Medulla oblongata (tissue), 1 donor: ENCODE data around the gene ERFL.

Experiments used
- DNase-seq: peaks from one replicate; pipeline ENCODE4 v3.0.0-alpha.2; 2015; ENCODE audit errors: extremely low spot score

ERFL gene

DNA sequence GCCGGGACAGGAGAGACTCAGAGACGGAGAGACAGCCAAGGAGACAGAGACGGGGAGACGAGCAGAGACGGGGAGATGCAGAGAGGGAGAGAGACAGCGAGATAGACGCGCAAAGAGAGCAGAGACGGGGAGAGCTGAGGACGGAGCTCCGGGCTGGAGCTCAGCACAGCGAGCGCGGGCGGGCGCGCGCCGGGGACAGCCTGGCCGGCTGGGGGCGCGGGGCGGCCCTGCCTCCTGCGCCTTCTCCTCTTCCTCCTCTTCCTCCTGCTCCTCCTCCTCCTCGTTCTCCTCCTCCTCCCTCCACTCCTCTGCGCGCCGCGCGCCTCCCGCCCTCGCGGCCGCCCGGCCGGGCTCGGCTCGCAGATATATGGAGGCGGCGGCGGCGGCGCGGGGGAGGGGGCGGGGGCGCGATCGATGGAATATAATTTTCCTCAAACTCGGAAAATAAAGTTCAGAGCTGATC lies at the start of gene ERFL:
ERFL (minus strand) TSS at position 229 of the 463 bp plus-strand sequence. CDS start 15,530 bp downstream, outside the sequence.
- no peak for DNase-seq

DNA sequence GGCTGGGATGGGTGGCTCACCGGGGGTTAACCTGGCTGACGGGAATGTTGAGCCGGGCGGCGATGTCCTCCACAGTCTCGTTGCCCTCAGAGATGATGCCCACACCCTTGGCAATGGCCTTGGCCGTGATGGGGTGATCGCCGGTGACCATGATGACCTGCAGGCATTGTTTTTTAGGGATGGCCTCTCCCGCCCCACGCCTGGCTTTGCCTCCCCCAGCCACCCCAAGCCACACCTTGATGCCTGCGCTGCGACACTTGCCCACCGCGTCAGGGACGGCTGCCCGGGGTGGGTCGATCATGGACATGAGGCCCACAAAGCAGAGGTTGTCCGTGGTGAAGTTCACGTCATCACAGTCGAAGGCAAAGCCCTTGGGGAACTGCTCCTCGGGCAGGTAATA lies 49.7 kb upstream of the ERFL start:
- DNase-seq = no peak

DNA sequence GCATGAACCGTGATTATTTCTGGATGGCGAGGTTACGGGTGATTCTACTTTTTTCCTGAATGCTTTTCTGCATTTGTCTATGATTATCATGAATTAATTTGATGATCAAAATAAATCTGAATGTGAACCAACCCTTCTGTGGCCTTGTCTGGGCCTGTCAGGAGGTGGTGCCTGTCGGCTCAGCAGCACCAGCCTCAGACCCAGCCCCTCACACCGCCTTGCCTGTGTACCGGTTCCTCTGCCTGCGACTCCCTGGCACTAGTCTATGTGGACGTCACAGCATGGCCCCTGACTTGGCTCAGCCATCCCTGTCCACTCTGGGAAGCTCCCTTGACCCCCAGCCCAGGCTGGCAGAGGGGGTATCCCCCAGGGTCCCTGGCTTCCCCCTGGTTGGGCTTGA lies 46.4 kb upstream of the ERFL start:
- DNase-seq = no peak

DNA sequence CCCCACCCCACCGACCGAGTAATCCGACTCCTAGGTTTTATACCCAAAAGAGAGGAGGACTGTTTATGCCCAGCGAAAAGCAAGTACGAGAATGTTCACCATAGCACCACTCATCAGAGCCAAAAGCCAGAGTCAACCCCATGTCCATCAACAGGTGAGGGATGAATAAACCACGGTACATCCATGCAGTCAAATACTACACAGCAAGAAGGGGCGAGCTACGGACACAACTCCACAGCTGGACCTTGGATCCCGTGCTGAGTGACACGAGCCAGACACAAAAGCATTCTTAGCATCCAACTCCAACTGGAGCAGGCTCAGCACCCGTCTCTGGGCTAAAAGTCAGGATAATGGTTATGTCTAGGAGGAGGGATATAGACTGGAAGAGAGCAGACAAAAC lies 43.1 kb upstream of the ERFL start:
- no peak for DNase-seq

DNA sequence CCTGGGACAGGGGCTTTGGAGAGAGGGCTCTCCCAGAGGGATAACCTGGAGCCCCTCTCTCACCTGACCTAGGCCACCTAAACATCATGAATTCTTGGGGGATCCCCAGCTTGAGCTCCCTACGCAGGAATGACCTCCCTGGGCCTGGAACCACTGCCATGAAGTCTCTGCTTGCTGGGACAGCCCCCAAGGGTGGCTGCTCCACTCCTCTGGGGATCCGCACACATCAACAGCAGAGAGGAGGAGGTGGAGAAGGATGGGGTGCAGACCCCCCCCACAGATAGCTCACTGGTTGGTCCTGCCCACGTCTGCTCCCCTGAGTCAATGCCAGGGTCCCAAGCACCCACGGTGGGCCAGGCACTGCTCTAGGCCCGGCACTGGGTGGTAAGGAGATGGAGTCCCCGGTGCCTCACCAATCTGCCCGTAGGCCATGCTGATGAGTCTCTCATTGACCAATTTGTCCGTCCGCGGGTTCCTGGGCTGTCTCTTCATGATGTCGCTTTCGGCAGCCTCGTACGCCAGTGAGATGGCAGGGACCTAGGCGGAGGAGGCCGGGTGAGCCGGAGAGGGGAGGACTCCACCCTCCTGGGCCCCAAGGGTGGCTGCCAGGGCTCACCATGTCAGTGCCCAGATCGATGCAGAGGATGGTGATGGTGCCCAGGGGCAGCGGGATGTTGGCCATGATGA lies 41.7 kb upstream of the ERFL start:
- DNase-seq = no peak

DNA sequence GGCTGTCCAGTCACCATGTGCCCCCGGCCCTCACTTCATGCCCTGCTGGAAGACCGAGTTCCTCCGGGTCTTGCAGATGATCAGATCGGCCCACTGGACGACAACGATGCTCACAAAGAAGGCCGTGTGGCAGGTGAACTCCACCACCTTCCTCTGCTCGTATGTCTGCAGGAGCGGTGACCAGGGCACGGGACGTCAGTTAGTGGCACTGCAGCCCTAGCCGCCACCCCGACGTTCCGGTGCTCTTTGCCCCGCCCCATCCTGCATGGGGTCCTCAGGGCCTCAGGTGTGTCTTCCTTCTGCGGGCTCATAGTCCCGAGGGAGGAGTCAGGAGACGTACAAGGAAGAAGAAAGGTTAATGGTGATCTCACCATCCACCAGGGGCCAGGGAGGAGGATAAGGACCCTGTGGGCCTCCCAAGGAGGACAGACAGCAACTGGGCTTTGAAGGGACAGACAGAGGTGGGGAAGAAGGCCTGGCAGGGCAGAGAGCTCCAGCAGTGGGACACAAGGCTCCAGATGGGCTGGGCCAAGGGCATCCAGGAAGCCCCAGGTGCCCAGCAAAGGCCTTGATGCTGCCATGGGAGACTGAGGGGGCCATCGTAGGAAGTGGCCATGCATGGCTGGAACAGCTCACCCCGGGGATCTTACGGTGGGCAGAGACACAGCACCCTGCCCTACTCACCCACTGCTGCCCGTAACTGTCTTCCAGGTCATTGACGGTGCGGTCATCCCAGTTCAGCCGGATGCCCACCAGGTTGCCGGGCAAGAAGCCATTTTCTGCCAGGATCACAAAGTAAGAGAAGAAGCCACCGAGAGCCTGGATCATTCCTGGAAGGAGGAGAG lies 40.7 kb upstream of the ERFL start:
- no peak for DNase-seq

DNA sequence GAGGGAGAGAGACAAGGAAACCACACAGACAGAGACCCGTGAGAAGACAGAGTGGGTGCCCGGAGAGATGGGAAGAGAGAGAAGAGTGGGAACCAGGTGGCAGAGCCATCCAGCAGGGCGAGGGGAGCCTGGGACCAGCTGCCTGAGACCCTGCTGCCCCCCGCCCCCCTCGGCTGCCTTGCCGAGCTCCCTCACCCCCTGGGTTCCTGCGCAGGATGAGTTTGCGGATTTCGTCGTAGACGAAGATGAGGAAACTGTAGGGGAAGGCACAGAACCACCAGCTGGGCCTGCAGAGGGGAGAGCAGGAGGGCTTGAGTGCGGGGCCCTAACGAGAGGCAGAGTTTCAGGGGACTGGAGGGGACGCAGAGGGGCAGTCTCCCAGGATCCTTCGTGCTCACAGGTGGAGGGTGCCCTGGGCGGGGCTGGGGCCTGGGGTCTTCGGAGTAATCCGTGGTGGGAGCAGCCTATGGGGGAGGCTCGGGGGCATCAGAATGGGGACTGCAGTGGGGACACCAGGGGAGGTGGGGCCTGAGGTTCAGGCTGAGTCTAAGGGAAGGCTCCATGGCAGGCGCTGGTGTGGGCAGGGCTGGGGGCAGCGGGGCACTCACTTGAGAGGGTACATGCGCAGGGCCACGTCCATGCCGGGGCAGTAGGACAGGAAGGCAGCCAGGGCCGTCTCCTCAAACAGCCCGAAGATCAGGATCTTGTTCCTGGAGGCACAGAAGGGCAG lies 39.0 kb upstream of the ERFL start:
- DNase-seq = no peak

DNA sequence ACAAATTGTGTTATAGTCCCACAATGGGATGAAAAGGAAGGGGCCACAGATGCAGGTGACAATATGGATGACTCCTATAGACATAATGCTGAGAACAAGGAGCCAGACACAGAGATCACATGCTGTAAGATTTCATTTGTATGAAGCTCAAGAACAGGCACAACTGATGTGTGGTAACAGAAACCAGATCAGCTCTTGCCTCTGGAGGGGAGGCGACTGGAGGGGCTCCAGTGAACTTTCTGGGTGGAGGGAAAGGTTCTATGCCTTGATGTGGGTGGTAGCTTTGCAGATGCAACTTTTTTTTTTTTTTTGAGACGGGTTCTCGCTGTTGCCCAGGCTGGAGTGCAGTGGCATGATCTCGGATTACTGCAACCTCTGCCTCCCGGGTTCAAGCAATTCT lies 36.9 kb upstream of the ERFL start:
- DNase-seq = no peak

DNA sequence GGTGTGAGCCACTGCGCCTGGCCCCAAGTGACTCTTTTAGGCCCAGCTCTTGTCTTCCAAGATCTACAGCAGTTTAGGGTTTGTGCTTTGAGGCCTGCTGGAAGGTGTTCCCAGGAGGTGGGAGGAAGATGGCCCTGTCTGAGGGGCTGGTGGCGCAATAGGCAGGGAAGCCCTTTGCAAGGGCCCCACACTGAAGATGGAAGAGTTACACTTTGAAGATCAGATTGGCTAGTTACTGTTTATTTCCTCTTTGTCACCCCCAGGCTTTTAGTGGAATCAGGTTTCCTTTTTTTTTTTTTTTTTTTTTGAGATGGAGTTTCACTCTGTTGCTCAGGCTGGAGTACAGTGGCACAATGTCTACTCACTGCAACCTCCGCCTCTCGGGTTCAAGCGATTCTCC lies 32.7 kb upstream of the ERFL start:
- no peak for DNase-seq

DNA sequence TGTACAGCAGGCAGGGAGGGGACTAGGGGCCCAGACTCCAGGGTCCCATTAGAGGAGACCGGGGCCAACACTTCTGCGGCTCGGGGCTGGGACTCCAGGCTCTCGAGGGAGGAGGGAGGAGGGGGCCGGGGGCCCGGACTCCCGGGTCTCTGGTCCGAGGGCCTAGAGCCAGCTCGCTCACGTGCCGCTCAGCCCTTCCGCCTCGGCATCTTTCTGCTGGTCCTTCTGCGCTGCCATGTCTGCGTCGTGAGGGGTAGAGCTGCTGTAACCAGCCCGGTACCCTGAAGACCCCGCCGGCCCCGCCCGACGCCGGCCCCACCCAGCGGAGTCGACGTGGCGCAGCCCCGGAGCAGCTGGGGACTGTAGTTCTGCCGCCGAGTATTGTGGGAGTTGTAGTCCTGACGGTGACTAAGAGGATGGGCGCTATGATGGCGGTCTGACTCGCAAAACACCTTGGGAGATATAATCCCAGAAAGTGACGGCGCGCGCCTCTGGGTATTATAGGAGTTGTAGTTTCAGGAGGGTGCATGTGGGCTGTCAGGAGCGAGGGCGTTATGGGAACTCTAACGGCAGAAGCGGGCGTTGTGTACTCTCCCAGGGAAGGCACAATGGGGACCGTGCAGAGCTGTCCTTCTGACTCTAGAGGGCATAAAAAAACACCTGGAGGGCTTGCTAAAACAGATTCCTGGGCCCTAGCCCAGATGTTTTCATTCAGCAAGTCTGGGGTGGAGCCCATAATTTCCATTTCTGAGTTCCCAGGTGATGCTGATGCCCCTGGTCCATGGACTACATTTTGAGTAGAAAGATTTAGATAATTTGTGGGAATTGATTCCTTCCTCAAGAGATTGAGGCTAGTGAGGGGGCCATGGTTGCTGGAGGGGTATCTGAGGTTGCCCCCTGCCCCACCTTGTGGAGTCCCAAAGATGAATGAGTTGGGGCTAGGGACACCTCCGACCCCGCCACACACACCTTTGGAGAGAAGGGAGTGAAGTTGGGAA lies 31.1 kb upstream of the ERFL start, which contains the start of gene RABAC1:
RABAC1 (minus strand) TSS at position 266 of the 998 bp plus-strand sequence; CDS start at position 237, 29 bp downstream.
- peak; percentile 93 for DNase-seq

DNA sequence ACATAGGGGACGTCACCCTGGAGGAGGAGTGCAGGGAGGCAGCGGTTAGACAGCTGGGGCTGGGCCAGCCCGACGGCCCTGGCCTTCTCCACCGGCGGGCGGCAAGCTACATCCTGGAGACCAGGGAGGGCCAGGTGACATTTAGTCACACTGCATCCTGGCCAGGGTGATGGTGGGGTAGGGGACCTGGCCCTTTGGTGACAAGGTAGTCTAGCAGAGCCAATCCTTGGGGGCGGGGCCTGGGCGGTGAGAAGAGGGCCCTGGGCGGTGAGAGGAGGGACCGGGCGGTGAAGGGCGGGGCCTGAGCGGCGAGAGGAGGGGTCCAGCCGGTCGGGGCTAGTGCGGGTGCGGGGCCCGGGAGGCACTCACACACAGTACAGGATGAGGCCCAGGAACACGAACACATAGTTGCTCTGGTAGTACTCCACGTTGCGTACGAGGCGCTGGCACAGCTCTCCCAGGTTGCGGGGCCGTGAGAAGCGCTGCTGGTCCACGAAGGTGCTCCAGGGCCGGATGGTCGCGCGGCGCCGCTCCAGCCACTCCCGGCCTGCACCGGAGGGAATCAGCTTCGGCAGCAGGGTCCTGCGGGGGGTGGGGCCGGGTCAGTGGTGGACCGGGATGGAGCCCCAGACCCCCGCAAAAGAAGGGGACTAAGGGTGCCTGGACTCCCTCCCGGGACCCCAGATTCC lies 30.3 kb upstream of the ERFL start:
- DNase-seq = peak; percentile 69

DNA sequence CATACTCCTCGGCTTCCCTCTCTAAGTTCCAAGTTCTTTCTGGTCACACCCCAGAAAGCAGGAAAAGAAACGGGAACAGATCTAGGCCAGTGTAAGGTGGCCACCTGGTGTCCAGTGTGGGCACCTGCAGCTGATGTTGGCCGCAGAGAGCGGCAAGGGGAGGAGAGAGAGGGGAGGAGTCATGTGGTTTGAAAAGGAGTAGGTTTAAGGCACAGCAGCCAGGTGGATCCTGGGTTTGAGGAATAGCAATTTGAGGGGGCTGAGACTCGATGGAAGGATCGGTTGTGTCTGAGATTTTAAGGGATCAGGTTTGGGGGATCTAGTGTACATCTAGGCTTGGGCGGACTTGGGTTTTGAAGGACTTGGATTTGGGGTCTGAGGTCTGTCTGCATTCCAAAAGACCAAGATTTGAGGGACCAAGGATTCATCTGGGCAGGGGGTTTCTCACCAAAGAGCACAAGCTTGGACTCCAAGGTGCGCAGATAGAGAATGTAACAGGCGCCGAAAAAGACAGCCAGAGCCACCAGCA lies 29.7 kb upstream of the ERFL start:
- DNase-seq = peak; percentile 78

DNA sequence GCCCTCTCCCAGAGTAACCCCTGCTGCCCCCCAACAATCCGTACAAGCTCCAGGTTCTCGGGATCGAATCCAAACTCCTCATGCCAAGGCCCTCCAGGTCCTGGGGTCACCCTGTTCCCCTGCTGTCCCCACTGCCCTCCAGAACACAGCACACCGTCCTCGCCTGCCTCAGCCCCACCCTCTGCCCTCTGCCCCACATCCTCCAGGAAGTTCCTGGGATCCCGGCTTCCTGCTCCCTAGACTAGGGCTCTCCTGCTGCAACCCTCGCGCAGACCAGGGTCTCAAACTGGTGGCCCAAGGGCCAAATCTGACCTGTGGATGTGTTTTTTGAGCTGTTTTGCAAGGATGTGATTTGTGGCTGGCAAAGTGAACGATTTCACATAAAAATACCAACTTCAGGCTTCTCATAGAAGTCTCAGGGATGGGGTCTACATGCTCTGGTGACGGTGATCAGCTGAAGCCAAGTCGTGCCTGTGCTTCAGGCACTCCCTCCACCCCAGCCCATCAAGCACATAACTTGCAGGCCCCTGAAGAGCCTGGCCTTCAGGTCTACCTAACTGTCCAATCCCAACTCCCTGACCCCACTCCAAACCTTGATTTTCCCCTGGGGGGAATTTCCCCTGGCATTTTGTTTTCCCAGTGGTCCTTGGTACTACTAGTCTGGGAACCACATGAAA lies 29.1 kb upstream of the ERFL start:
- DNase-seq = no peak

DNA sequence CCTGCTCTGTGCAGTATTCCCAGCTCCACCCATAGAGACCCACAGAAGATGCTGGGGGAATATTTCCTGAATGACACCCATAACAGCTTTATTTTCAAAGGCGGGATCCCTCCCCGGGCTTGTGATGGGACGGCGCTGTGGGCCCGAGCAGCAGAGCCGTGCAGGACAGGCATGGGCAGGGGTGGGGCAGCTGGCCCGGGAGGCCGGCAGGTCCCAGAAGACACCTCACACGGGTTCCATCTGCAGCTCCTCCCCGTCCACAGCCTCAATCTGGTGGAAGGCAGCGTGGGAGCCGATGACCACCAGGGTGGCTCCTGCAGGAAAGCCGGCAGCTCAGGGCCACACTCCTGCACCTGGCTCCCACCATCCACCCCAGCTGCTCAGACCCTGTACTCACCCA lies 28.4 kb upstream of the ERFL start:
- DNase-seq = no peak

DNA sequence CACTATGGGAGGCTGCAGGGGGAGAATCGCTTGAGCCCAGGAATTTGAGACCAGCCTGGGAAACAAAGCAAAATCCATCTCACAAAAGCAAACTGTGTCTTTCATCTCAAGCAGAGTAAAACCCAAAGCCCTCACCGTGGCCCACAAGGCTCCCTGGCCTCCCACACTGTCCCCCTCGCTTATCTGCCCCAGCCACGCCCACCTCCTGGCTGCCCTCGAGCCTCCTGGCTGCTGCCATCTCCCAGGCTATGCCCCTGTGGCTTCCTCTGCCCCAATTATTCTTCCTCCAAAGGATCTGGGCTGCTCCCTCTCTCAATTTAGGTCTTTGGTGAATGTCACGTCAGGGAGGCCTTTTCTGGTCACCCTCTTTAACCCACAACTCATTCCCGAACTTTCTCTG lies 27.3 kb upstream of the ERFL start:
- no peak for DNase-seq

DNA sequence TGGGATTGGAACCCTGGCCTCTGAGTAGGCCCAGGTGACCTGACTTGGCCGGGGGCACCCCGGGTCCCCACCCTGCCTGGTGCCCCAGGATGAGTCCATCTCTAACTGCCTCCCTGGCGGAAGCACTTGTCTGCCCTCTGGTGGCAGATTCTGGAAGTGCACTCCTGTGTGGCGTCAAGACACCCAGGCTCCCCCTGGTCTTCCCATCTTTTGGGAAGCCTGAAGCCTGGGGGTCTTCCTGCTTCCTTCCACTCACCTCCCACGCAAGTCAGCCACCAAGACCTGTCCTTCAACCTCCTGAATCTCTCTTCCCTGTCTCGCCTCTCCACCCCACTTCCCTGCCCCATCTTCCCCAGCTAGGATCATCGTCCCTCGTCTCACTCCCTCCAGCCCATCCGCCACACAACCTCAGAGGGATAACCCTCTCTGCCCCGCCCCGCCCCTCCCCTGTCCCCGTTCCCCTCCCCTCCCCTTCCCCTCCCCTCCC lies 23.5 kb upstream of the ERFL start:
- DNase-seq = peak; percentile 85

DNA sequence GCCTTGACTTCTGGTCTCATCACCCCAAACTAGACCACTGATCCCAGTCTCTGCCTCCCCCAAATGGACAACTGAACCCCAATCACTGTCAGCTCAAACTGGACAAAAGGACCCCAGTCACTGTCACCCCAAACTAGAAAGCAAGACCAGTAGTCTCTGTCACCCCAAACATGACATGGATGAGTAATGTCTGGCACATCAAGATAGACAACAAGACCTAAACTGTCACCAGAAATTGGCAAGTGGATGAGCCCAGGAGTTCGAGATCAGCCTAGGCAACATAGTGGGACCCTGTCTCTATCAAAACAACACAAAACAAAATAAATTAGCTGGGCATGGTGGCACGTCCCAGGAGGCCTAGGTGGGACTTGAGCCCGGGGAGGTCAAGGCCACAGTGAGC lies 18.8 kb upstream of the ERFL start:
- DNase-seq = no peak

DNA sequence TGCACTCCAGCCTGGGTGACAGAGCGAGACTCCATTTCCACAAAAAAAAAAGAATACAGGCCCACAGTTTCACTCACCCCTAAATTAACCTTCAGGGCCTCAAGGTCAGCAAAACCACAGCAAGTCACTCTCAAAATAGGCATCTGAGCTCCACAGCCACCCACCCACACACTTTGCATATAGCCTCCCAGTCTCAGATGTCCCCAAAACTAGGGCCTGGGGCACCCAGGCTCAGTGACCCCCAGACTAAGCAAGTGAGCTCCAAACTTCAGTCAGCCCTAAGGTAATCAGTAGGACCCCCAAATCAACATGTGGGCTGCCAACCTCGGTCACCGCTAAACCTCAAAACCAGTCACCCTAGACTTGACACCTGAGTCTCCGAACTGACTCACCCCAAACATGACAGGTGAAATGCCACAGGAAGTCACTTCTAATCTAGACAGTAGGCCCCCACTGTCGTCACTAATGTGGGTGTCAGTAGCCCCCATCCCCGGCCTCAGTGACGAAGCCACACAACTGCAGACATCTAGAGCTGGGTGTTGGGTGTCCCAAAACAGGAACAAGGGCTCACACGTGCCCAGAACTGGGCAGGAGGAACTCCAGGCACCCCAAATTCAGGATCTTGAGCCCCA lies 17.0 kb upstream of the ERFL start:
- DNase-seq = no peak

DNA sequence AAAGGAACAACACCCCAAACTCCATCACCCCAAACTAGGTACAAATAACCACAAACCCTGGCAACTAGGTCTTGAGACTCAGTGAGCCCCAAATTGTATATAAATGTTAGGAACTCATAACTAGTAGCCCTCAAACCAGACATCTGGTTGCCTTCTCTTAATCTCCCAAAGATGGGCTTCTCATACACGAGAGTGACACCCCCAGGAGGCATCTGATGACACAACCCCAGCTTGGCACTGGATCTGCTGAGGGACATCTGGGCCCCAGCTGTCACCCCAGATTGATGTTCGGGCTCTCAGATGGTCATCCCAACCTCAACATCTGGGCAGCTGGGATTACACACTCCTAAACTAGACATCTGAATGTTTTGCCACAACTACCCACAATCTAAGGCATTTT lies 16.1 kb upstream of the ERFL start:
- DNase-seq = no peak
